ENCODE data around the gene KCTD18.

KCTD18 gene

DNA sequence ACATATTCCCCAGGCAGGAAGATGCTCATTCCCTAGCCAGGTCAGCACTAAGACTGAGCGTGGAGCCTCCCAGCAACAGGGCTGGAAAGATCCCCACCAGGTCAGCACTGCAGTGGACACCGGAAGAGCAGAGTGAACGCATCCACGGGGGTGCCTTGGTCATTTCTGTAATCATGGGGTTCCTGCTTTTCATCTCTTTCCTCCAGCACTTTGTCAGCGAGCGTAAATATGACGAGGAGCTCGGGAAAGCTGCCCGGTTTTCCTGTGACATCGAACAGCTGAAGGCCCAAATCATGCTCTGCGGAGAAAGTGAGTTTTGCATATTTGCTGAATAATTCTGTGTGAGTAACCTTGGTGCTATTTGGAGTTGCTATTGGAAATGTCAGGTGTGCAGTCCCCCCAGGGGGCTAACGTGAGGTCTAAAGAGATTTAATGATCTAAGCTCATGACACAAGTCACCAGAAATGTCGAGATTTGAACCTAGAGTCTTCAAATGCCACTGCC, 40.1 kb downstream of the KCTD18 start:
- Histone ChIP-seq H3K27me3 (ENCODE audit: control insufficient read depth in 1 of 2, insufficient read depth in 2 of 2, low read length in 2 of 2) (no peaks in the 10 kb centered on the region), H3K36me3 (ENCODE audit: insufficient read depth, low read length) (peaks cover 48% of the 10 kb centered on the region), H3K9ac (ENCODE audit: low read length) (no peak overlapping the region), H3K4me3 (ENCODE audit: low read depth in 1 of 2, low read length in 2 of 2) (no peak overlapping the region), H3K27ac (ENCODE audit: low read depth, low read length) (peak overlapping the region; percentile 85), H3K9me3 (ENCODE audit: low read length) (no peaks in the 10 kb centered on the region), H3K4me1 (ENCODE audit: insufficient read depth, low read length) (peaks cover 28% of the 10 kb centered on the region)

DNA sequence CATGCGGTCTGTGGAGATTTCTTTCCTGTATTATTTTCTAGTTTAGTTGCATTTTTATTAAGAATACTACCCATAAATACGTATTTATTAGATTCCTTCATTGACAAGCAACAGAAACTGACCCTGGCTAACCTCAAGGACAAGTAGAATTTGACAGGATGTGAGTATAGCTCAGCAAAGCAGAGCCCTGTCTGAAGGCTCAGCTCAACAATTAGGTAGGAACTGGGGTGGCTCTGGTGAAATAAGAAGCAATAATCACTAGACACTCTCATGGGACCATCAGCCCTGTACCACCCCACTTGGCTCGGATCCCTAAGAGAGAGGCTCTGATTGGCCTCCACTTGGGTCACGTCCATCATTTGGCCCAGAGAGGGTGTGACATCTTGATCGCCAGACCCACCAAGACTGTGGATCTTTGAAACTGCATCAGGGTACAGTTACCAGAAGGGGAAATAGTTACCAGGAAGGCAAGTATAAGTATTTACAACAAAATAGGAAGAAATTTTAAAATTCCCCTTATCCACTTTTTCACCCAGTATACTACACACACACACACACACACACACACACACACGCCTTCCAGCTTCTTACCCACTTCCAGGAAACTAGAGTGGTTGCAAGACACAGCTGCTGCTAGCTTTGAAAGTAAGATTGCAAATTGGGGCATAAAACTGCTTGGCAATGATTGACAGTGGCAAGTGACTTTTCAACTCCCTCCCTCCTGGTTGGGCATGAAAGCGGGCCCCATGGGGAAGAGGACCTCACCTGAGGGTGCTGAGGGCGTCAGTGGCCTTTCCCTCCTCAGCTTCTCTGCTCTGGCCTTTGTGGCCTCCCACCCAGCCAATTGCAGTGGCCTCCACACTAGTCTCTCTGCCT, 41.8 kb downstream of the KCTD18 start:
- Histone ChIP-seq H3K27ac (ENCODE audit: low read depth, low read length) (no peak overlapping the region), H3K9ac (ENCODE audit: low read length) (no peak overlapping the region)

DNA sequence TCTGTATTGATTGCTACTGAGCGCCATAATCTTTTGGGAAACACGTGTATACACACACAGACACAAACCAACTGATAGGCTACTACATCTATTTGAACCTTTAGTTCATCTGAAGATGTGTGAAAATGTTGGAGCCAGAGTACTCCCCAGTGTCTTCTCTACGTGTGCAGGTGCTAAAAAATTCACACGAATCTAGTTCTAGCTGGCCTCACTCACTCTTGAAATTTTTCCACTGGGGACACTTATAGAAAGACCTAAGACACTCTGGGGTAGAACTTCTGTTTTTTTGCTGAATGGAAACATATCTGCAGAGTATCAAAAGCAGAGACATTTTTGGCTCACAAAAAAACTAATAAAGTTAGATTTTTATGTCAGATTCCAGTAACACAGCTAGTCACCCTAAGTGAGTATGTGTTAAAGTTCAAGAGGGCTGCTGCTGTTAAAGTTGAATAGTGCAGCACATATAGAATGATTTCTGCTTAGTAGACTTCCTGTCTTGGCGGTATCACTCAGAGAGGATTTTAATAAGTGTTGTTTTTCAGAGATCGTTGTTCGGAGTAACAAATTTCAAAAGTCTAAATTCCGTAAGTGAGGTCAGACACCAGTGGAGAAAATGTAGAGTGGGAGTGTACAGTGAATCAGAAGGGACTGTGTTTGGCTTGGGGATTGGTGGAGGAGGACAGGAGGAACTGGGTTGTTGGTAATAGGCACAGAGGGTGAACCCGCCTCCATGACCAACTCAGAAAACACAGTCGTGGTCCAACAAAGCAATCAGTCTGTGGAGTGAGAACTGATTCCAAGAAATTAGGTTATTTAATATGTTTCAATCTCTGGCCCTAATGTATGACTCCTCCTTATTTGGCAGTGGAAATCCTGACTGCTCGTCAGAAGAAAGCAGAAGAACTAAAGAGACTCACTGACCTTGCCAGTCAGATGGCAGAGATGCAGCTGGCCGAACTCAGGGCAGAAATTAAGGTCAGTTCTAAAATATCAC, 43.1 kb downstream of the KCTD18 start:
- Histone ChIP-seq H3K9ac (ENCODE audit: low read length) (no peak overlapping the region), H3K36me3 (ENCODE audit: insufficient read depth, low read length) (peaks cover 28% of the 10 kb centered on the region), H3K27ac (ENCODE audit: low read depth, low read length) (no peak overlapping the region), H3K9me3 (ENCODE audit: low read length) (no peaks in the 10 kb centered on the region), H3K27me3 (ENCODE audit: control insufficient read depth in 1 of 2, insufficient read depth in 2 of 2, low read length in 2 of 2) (no peaks in the 10 kb centered on the region), H3K4me1 (ENCODE audit: insufficient read depth, low read length) (peaks cover 28% of the 10 kb centered on the region), H3K4me3 (ENCODE audit: low read depth in 1 of 2, low read length in 2 of 2) (no peak overlapping the region)

More for the DNA sequence above, 41.8 kb downstream of the KCTD18 start:
- peaks cover 42% of the 10 kb centered on the region for H3K36me3 ChIP-seq (ENCODE audit: insufficient read depth, low read length)
- H3K4me3 ChIP-seq (ENCODE audit: low read depth in 1 of 2, low read length in 2 of 2) = no peak overlapping the region
- H3K4me1 ChIP-seq (ENCODE audit: insufficient read depth, low read length) = peaks cover 28% of the 10 kb centered on the region
- no peaks in the 10 kb centered on the region for H3K9me3 ChIP-seq (ENCODE audit: low read length)
- no peaks in the 10 kb centered on the region for H3K27me3 ChIP-seq (ENCODE audit: control insufficient read depth in 1 of 2, insufficient read depth in 2 of 2, low read length in 2 of 2)

DNA sequence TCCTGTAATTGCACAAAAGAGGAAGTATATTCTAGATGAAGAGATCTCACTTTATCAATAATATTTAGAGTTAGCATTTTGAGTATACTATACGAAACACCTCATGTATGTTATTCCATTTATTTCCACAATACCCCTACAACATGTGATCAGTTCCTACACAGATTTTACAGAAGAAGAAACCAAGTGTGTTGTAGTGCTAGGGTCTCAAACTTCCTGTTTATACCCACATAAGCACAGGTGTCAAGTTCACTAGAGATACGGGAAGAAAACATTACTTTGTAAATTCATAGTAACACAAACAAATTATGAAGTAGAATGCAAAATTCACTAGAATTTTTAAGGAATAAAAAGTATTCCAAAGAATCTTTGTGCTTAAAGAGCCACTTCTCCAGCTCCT, 46.4 kb downstream of the KCTD18 start:
- Histone ChIP-seq H3K27me3 (ENCODE audit: control insufficient read depth in 1 of 2, insufficient read depth in 2 of 2, low read length in 2 of 2) (no peaks in the 10 kb centered on the region), H3K36me3 (ENCODE audit: insufficient read depth, low read length) (peaks cover 20% of the 10 kb centered on the region), H3K27ac (ENCODE audit: low read depth, low read length) (no peak overlapping the region)

DNA sequence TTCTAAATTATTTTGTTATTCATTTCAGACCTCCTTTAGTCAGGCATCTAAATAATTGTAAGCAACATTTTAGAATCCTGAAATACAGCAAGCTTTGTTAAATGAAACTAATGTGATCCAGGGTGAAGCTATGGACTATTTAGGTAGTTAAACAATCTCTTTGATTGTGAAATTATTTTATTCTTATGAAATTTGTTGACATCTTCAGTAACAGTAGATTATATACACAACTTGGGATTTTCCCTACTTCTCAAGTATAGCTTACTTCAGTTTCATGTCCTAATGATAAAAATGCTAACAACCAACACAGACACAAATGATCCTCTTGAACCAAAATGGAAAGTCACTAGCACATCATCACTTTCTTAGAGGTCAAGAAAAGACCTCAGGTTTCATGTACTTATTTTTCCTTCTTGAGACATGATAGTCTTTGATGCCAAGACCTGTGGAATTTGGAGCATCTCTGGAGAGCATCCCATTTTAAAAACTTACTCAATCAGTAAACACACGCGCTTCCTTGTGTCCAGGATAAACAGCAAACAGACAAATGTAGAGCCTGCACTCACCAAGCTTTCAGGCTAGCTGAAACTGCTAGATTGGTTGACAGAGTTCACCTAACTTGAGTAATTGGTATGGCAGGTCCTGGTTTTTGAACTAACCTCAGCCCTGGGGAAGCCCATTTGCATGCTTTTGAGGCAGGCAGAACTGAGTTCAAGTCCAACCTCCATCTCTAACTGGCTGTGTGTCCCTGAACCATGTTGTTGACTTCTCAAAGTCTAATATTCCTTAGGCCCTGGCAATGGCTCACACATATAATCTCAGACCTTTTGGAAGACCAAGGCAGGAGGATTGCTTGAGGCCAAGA, 47.8 kb downstream of the KCTD18 start:
- peaks cover 11% of the 10 kb centered on the region for H3K36me3 ChIP-seq (ENCODE audit: insufficient read depth, low read length)
- H3K4me3 ChIP-seq (ENCODE audit: low read depth in 1 of 2, low read length in 2 of 2) = no peak overlapping the region
- H3K9me3 ChIP-seq (ENCODE audit: low read length) = no peaks in the 10 kb centered on the region
- H3K27ac ChIP-seq (ENCODE audit: low read depth, low read length) = no peak overlapping the region
- H3K4me1 ChIP-seq (ENCODE audit: insufficient read depth, low read length) = peaks cover 7% of the 10 kb centered on the region
- no peaks in the 10 kb centered on the region for H3K27me3 ChIP-seq (ENCODE audit: control insufficient read depth in 1 of 2, insufficient read depth in 2 of 2, low read length in 2 of 2)
- H3K9ac ChIP-seq (ENCODE audit: low read length) = no peak overlapping the region

More for the DNA sequence above, 46.4 kb downstream of the KCTD18 start:
- Histone ChIP-seq H3K4me3 (ENCODE audit: low read depth in 1 of 2, low read length in 2 of 2) (no peak overlapping the region), H3K4me1 (ENCODE audit: insufficient read depth, low read length) (peaks cover 12% of the 10 kb centered on the region), H3K9me3 (ENCODE audit: low read length) (no peaks in the 10 kb centered on the region), H3K9ac (ENCODE audit: low read length) (no peak overlapping the region)

DNA sequence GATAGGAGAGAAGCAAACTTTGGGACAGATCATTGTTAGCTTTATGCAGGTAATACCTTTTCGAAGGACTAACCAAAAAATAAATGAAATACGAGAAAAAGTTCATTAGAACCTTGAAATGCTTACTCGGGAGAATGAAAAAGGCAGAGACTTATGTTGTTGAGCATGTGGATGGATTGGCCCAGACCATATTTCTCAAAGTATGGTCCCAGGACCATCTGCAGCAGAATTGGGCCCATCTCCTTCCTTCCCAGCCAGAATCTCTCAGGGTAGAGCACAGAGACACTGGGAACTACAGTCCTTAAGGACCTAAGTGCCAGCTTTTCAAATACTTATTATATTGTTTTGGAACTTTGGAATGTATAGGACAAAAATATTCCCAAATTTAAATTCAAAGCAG, 50.8 kb downstream of the KCTD18 start:
- no peak overlapping the region for H3K4me3 ChIP-seq (ENCODE audit: low read depth in 1 of 2, low read length in 2 of 2)

DNA sequence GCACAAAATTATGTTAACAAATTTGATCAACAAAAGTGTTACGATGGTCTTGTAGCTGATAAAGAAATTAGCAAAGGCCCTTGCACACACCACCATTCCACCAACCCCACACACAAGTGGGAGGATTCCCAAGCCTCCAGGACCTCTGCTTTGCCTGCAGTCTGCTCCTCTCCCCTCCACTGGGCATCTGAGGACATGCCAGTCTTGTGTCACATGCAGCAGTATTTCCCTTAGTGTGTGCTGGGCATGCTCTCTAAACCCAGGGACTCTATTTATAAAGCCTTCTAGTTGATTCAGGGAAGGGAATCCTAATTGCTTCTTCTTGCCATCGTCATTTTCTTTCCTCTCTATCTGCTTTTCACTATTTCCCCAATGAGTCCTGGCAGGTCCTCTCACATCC, 53.3 kb downstream of the KCTD18 start:
- Histone ChIP-seq H3K9ac (ENCODE audit: low read length) (no peak overlapping the region), H3K4me1 (ENCODE audit: insufficient read depth, low read length) (no peaks in the 10 kb centered on the region), H3K9me3 (ENCODE audit: low read length) (no peaks in the 10 kb centered on the region)

More for the DNA sequence above, 50.8 kb downstream of the KCTD18 start:
- no peaks in the 10 kb centered on the region for H3K4me1 ChIP-seq (ENCODE audit: insufficient read depth, low read length)
- no peaks in the 10 kb centered on the region for H3K9me3 ChIP-seq (ENCODE audit: low read length)
- no peak overlapping the region for H3K9ac ChIP-seq (ENCODE audit: low read length)
- no peak overlapping the region for H3K27ac ChIP-seq (ENCODE audit: low read depth, low read length)
- peaks cover 11% of the 10 kb centered on the region for H3K36me3 ChIP-seq (ENCODE audit: insufficient read depth, low read length)
- no peaks in the 10 kb centered on the region for H3K27me3 ChIP-seq (ENCODE audit: control insufficient read depth in 1 of 2, insufficient read depth in 2 of 2, low read length in 2 of 2)

DNA sequence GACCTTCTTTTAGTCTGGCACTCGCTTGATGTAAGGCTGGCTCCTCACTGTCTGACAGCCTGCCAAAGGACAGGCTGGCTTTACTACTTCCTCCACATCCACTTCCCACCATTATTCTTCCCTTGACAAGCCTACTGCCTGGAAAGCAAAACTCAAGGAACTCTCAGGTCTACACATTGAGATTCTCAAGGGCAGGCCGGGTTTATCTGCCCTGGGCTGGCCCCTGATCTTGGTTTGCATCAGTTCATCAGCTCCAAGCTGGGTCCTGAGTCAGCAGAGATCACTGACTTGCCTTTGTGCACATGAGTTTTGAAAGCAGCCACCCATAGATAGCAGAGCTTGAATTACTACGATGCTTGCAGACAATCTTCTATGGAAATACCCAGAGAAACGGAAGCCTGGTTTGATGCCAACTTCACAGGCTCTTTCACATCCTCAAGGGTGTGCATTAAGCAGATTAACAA, 53.9 kb downstream of the KCTD18 start:
- Histone ChIP-seq H3K27me3 (ENCODE audit: control insufficient read depth in 1 of 2, insufficient read depth in 2 of 2, low read length in 2 of 2) (no peaks in the 10 kb centered on the region), H3K4me3 (ENCODE audit: low read depth in 1 of 2, low read length in 2 of 2) (no peak overlapping the region), H3K9me3 (ENCODE audit: low read length) (no peaks in the 10 kb centered on the region), H3K27ac (ENCODE audit: low read depth, low read length) (no peak overlapping the region), H3K4me1 (ENCODE audit: insufficient read depth, low read length) (no peaks in the 10 kb centered on the region), H3K9ac (ENCODE audit: low read length) (no peak overlapping the region), H3K36me3 (ENCODE audit: insufficient read depth, low read length) (peaks cover 5% of the 10 kb centered on the region)

More for the DNA sequence above, 53.3 kb downstream of the KCTD18 start:
- H3K4me3 ChIP-seq (ENCODE audit: low read depth in 1 of 2, low read length in 2 of 2) = no peak overlapping the region
- no peak overlapping the region for H3K27ac ChIP-seq (ENCODE audit: low read depth, low read length)
- peaks cover 11% of the 10 kb centered on the region for H3K36me3 ChIP-seq (ENCODE audit: insufficient read depth, low read length)
- no peaks in the 10 kb centered on the region for H3K27me3 ChIP-seq (ENCODE audit: control insufficient read depth in 1 of 2, insufficient read depth in 2 of 2, low read length in 2 of 2)

DNA sequence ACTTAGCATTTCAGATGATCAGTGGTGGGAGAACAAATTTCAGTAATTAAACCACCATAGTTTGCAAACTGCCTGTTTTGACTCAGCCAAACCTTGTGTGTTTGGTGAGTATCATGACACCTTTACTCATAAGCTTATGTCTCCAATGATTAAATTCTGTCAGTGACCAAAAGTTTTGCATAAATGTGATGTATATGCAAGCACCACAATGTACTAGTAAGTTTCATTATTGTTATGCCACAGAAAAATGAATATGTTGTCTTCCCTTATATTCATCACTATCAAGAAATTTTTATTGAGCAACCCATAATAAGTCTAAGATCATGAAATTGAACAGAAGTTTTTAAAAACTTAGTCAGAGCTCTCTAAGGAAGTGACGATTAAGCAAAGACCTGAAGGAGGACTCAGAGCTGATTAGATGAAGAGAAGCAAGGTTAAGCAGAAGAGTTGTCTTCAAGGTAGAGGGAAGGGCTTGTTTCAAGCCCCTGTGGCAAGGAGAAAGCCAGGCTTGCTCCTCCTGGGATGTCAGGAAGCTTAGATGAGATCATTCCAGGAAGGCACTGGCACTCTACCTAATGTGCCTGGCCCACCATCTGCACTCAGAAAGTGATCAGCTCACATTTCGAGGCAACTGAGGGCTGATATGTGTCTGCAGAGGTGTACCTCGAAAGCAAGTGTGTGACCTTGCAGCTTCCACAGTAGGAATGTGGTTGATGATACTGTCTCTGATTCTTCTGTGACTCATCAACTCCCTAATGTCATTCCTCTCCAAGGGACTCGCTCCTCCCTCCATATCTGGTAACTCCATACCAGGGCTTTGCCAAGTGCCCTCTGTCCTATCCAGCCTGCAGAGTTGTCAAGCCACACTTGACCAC, 54.7 kb downstream of the KCTD18 start:
- H3K4me3 ChIP-seq (ENCODE audit: low read depth in 1 of 2, low read length in 2 of 2) = no peak overlapping the region
- H3K27ac ChIP-seq (ENCODE audit: low read depth, low read length) = no peak overlapping the region
- peaks cover 8% of the 10 kb centered on the region for H3K4me1 ChIP-seq (ENCODE audit: insufficient read depth, low read length)
- H3K36me3 ChIP-seq (ENCODE audit: insufficient read depth, low read length) = peaks cover 4% of the 10 kb centered on the region
- H3K9me3 ChIP-seq (ENCODE audit: low read length) = no peaks in the 10 kb centered on the region
- no peaks in the 10 kb centered on the region for H3K27me3 ChIP-seq (ENCODE audit: control insufficient read depth in 1 of 2, insufficient read depth in 2 of 2, low read length in 2 of 2)
- H3K9ac ChIP-seq (ENCODE audit: low read length) = no peak overlapping the region

Data from muscle layer of colon (tissue), 2 donors.